MM.1S (cell line): ENCODE measurements around the gene TMEM132D.

ENCODE experiments used
- DNase-seq: peaks from one replicate; pipeline ENCODE4 v3.0.0-alpha.2; 2015
- H2AFZ ChIP-seq: fragments of 300-600 bp; sonication (generic); 2 replicates; pipeline ENCODE4 v1.6.0; 2016; ENCODE audit warnings: antibody characterized with exemption, low read length
- H3F3A ChIP-seq: fragments of 300-600 bp; sonication (generic); 2 replicates; pipeline ENCODE4 v1.6.1; 2016; ENCODE audit warnings: mild to moderate bottlenecking, antibody characterized with exemption, low read length, moderate library complexity, mixed read lengths; ENCODE audit not compliant: insufficient read depth
- H3K27ac ChIP-seq: fragments of 300-600 bp; sonication (generic); 2 replicates; pipeline ENCODE4 v1.5.1; 2016; ENCODE audit warnings: mild to moderate bottlenecking, low read length
- H3K27me3 ChIP-seq: fragments of 300-600 bp; sonication (generic); replicated peaks from 2 replicates; pipeline ENCODE4 v1.6.0; 2016; ENCODE audit warnings: low read length; ENCODE audit not compliant: insufficient read depth
- H3K36me3 ChIP-seq: fragments of 300-600 bp; sonication (generic); replicated peaks from 2 replicates; pipeline ENCODE4 v1.6.1; 2016; ENCODE audit warnings: mild to moderate bottlenecking, low read length, mixed read lengths; ENCODE audit not compliant: insufficient read depth
- H3K4me1 ChIP-seq: fragments of 300-600 bp; sonication (generic); 2 replicates; pipeline ENCODE4 v1.6.1; 2016; ENCODE audit warnings: low read length, mixed read lengths
- H3K4me2 ChIP-seq: fragments of 300-600 bp; sonication (generic); 2 replicates; pipeline ENCODE4 v1.6.0; 2016; ENCODE audit warnings: low read depth, low read length
- H3K4me3 ChIP-seq: fragments of 300-600 bp; sonication (generic); 2 replicates; pipeline ENCODE4 v1.5.1; 2016; ENCODE audit warnings: low read length, mixed read lengths
- H3K79me2 ChIP-seq: fragments of 300-600 bp; sonication (generic); 2 replicates; pipeline ENCODE4 v1.6.1; 2016; ENCODE audit warnings: mixed run types, low read length, mixed read lengths
- H3K9ac ChIP-seq: fragments of 300-600 bp; sonication (generic); 2 replicates; pipeline ENCODE4 v1.6.1; 2016; ENCODE audit warnings: low read length, mixed read lengths
- H3K9me2 ChIP-seq: fragments of 300-600 bp; sonication (generic); replicated peaks from 2 replicates; pipeline ENCODE4 v1.6.1; 2016; ENCODE audit warnings: mild to moderate bottlenecking, low read length, mixed read lengths; ENCODE audit not compliant: insufficient read depth
- H3K9me3 ChIP-seq: fragments of 300-600 bp; sonication (generic); replicated peaks from 2 replicates; pipeline ENCODE4 v1.6.1; 2016; ENCODE audit warnings: mild to moderate bottlenecking, low read length, mixed read lengths; ENCODE audit not compliant: insufficient read depth
- H4K20me1 ChIP-seq: fragments of 300-600 bp; sonication (generic); 2 replicates; pipeline ENCODE4 v1.6.1; 2016; ENCODE audit warnings: mild to moderate bottlenecking, low read length, moderate library complexity, mixed read lengths; ENCODE audit not compliant: insufficient read depth
- EZH2 ChIP-seq: fragments of 300-600 bp; sonication (generic); optimal IDR thresholded peaks from 2 replicates; pipeline ENCODE3; 2017; ENCODE audit warnings: low read depth, mild to moderate bottlenecking, antibody characterized with exemption, low read length, mixed read lengths
- EZH2phosphoT487 ChIP-seq: fragments of 300-600 bp; sonication (generic); IDR thresholded peaks from 2 replicates; pipeline ENCODE4 v1.6.1; 2018; ENCODE audit warnings: antibody characterized with exemption, low read length
- TF ChIP-seq, protein P1 (sequence below): fragments of 300-600 bp; sonication (generic); IDR thresholded peaks from 2 replicates; pipeline ENCODE4 v1.5.1; 2016; ENCODE audit warnings: antibody characterized with exemption, low read length, mixed read lengths

TMEM132D gene

DNA sequence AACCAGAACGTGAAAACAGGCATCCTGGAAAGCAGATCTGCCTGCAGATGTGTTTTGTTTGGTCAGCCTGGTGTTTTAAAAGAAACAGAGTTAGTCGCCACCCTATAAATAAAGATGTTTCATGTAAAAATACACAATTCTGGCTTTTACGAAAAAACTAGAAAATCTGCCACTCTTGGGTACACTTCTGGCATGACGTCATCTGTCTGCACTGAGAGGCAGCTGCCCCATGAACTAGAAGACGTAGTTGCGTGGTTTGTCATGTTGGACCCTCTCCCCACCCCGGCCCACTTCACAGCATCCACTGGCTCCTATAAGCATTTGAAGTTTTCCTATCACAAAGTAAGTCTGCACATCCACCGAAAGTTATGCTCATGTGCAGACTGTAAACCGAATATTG is 658.1 kb downstream of the TMEM132D start:
- TF ChIP-seq EZH2 = no peak
- TF ChIP-seq, protein P1, sequence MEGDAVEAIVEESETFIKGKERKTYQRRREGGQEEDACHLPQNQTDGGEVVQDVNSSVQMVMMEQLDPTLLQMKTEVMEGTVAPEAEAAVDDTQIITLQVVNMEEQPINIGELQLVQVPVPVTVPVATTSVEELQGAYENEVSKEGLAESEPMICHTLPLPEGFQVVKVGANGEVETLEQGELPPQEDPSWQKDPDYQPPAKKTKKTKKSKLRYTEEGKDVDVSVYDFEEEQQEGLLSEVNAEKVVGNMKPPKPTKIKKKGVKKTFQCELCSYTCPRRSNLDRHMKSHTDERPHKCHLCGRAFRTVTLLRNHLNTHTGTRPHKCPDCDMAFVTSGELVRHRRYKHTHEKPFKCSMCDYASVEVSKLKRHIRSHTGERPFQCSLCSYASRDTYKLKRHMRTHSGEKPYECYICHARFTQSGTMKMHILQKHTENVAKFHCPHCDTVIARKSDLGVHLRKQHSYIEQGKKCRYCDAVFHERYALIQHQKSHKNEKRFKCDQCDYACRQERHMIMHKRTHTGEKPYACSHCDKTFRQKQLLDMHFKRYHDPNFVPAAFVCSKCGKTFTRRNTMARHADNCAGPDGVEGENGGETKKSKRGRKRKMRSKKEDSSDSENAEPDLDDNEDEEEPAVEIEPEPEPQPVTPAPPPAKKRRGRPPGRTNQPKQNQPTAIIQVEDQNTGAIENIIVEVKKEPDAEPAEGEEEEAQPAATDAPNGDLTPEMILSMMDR = no peak
- TF ChIP-seq EZH2phosphoT487 = no peak
- H3K4me2 ChIP-seq = no peak overlapping the region
- H3K36me3 ChIP-seq = no peaks in the 10 kb centered on the region
- no peak overlapping the region for H3K9ac ChIP-seq
- H3K27ac ChIP-seq = no peak overlapping the region
- no peaks in the 10 kb centered on the region for H4K20me1 ChIP-seq
- no peak for DNase-seq
- H3K9me2 ChIP-seq = no peaks in the 10 kb centered on the region
- H3K4me3 ChIP-seq = no peak overlapping the region
- H2AFZ ChIP-seq = no peak overlapping the region
- H3K9me3 ChIP-seq = no peaks in the 10 kb centered on the region
- H3K4me1 ChIP-seq = no peaks in the 10 kb centered on the region
- H3F3A ChIP-seq = no peaks in the 10 kb centered on the region
- H3K27me3 ChIP-seq = no peaks in the 10 kb centered on the region
- H3K79me2 ChIP-seq = no peaks in the 10 kb centered on the region

- no peak overlapping the region for H2AFZ ChIP-seq
- no peaks in the 10 kb centered on the region for H3K36me3 ChIP-seq
- no peak overlapping the region for H3K27ac ChIP-seq
- no peaks in the 10 kb centered on the region for H3K4me1 ChIP-seq
- no peaks in the 10 kb centered on the region for H3K27me3 ChIP-seq
- DNase-seq = no peak
- no peaks in the 10 kb centered on the region for H3K79me2 ChIP-seq
- H3K9me2 ChIP-seq = no peaks in the 10 kb centered on the region
- H3F3A ChIP-seq = no peaks in the 10 kb centered on the region
- no peak for TF ChIP-seq EZH2
- TF ChIP-seq EZH2phosphoT487 = no peak
- TF ChIP-seq, protein P1 = no peak
- no peaks in the 10 kb centered on the region for H4K20me1 ChIP-seq
- H3K4me3 ChIP-seq = no peak overlapping the region
- H3K9ac ChIP-seq = no peak overlapping the region
- no peak overlapping the region for H3K4me2 ChIP-seq
- H3K9me3 ChIP-seq = no peaks in the 10 kb centered on the region
Observed at GRCh38 chr12:129241852-129242251, 662.0 kb downstream of the TMEM132D start.

- Histone ChIP-seq H4K20me1 (no peaks in the 10 kb centered on the region), H3K9me2 (no peaks in the 10 kb centered on the region), H3K4me1 (no peaks in the 10 kb centered on the region), H3K79me2 (no peaks in the 10 kb centered on the region), H3K4me3 (no peak overlapping the region), H3K27me3 (no peaks in the 10 kb centered on the region), H3K9ac (no peak overlapping the region), H3F3A (no peaks in the 10 kb centered on the region), H3K36me3 (no peaks in the 10 kb centered on the region), H3K4me2 (no peak overlapping the region), H3K9me3 (no peaks in the 10 kb centered on the region), H3K27ac (no peak overlapping the region), H2AFZ (no peak overlapping the region)
- no peak for DNase-seq
- TF ChIP-seq EZH2 = no peak
- no peak for TF ChIP-seq EZH2phosphoT487
- TF ChIP-seq, protein P1 = no peak
Observed at GRCh38 chr12:129237881-129238280, 665.9 kb downstream of the TMEM132D start.
